HepG2 (cell line): Measurements from ENCODE around the gene HTR2A. TPM values are rescaled to one million over a fixed set of nuclear protein-coding genes. Genes with fewer than 3 reads are reported as not detected.
A peak's percentile ranks its signal among the peaks of the same experiment; 100 is the strongest.

ENCODE experiments used
- ATAC-seq: fragments of 200-7000 bp; cut with Tn5 transposase; 3 replicates; pipeline ENCODE4 v1.9.1; 2020; ENCODE audit warnings: mild to moderate bottlenecking, moderate library complexity
- BruUV-seq: library from RNA; stranded (reverse); fragments of 400-500 nt; replicated peaks from 2 replicates; lab custom pipeline; 2021; lab: Mats Ljungman, UMichigan
- CTCF ChIA-PET: fragments of 300-600 bp; formaldehyde crosslinking; extraction: SDS; loops from one replicate; lab custom pipeline; 2021; ENCODE audit warnings: low total read pairs, inconsistent platforms, low intra/inter-chr PET ratio; lab: Yijun Ruan, JAX
- POLR2A ChIA-PET: fragments of 350-600 bp; sonication (Branson Sonifier 250); formaldehyde crosslinking; loops from one replicate; lab custom pipeline; 2020; ENCODE audit warnings: antibody characterized with exemption, inconsistent platforms; lab: Yijun Ruan, JAX
- DNase-seq: peaks from one replicate; pipeline ENCODE4 v3.0.0-alpha.2; 2015; ENCODE audit warnings: low spot score
- FAIRE-seq: peaks from 3 replicates; lab custom pipeline; 2011; peaks lifted over from hg19 to GRCh38; lab: Jason Lieb, UNC
- H2AFZ ChIP-seq: one replicate; pipeline ENCODE4 v1.6.1; 2011; ENCODE audit warnings: low read length, inconsistent platforms
- H3K27ac ChIP-seq: fragments of 300-600 bp; 3 replicates; pipeline ENCODE4 v1.8.0; 2011; ENCODE audit warnings: mixed run types, mild to moderate bottlenecking, mixed read lengths, low read length, inconsistent platforms; ENCODE audit not compliant: insufficient read depth; ENCODE audit errors: extremely low read length
- H3K27me3 ChIP-seq, 2 experiments: fragments of 200-600 bp in 1 of 2; 2 replicates in 1 of 2; 3 replicates in 1 of 2; pipeline versions ENCODE4 v1.6.0 to v1.8.0; 2011; ENCODE audit warnings: low read length in 2 of 2, mild to moderate bottlenecking in 2 of 2, moderate library complexity in 2 of 2, inconsistent platforms in 1 of 2; ENCODE audit not compliant: insufficient read depth in 2 of 2, control insufficient read depth in 1 of 2
- H3K36me3 ChIP-seq, 2 experiments: fragments of 200-600 bp in 1 of 2; replicated peaks in 1 of 2; 2 replicates in 1 of 2; 3 replicates in 1 of 2; pipeline versions ENCODE4 v1.5.1 to v1.8.0; 2011; ENCODE audit warnings: low read length in 2 of 2, inconsistent platforms in 1 of 2; ENCODE audit not compliant: insufficient read depth in 2 of 2, control insufficient read depth in 1 of 2
- H3K4me1 ChIP-seq: 2 replicates; pipeline ENCODE4 v1.5.1; 2012; ENCODE audit warnings: low read length, inconsistent platforms; ENCODE audit not compliant: insufficient read depth
- H3K4me2 ChIP-seq: 2 replicates; pipeline ENCODE4 v1.6.0; 2011; ENCODE audit warnings: low read depth, low read length, inconsistent platforms
- H3K4me3 ChIP-seq, 3 experiments: fragments of 200-600 bp in 1 of 3; sonication (generic), shearing (Covaris generic) in 1 of 3; replicated peaks in 1 of 3; 2 replicates each; pipeline ENCODE4 v1.5.1; 2011 to 2016; ENCODE audit warnings: low read length in 3 of 3, inconsistent platforms in 2 of 3, low read depth in 2 of 3, mild to moderate bottlenecking in 2 of 3, control low read depth in 1 of 3, mixed read lengths in 1 of 3; ENCODE audit not compliant: insufficient read depth in 1 of 3
- H3K79me2 ChIP-seq: one replicate; pipeline ENCODE4 v1.6.1; 2011; ENCODE audit warnings: low read length, inconsistent platforms; ENCODE audit not compliant: insufficient read depth
- H3K9ac ChIP-seq: 2 replicates; pipeline ENCODE4 v1.6.0; 2011; ENCODE audit warnings: mild to moderate bottlenecking, low read depth, low read length, inconsistent platforms; ENCODE audit not compliant: insufficient read depth
- H3K9me3 ChIP-seq: 2 replicates; pipeline ENCODE4 v1.5.1; 2012; ENCODE audit warnings: mild to moderate bottlenecking, low read length
- H4K20me1 ChIP-seq: 2 replicates; pipeline ENCODE4 v1.6.0; 2011; ENCODE audit warnings: inconsistent platforms, mild to moderate bottlenecking, low read length, moderate library complexity; ENCODE audit not compliant: insufficient read depth
- GATAD1 ChIP-seq: IDR thresholded peaks from 2 replicates; pipeline ENCODE4 v1.6.1; 2016; ENCODE audit warnings: missing genetic modification reagents, missing compliant biosample characterization
- HNF1B ChIP-seq: sonication (generic); formaldehyde crosslinking; IDR thresholded peaks from 2 replicates; pipeline ENCODE4 v1.5.1; 2020; ENCODE audit warnings: mild to moderate bottlenecking, moderate library complexity, missing genetic modification reagents
- ISL2 ChIP-seq: sonication (generic); formaldehyde crosslinking; IDR thresholded peaks from 2 replicates; pipeline ENCODE4 v1.5.0; 2020; ENCODE audit warnings: missing genetic modification reagents
- MAFF ChIP-seq: IDR thresholded peaks from 2 replicates; pipeline ENCODE4 v1.6.1; 2011; ENCODE audit warnings: low read depth, low read length, improper control_type of control experiment
- MAFK ChIP-seq, 2 experiments: IDR thresholded peaks in 1 of 2; conservative IDR thresholded peaks in 1 of 2; 2 replicates each; pipeline ENCODE4 v1.6.1; 2011; ENCODE audit warnings: improper control_type of control experiment in 2 of 2, low read length in 2 of 2
- NCOA5 ChIP-seq: sonication (generic); formaldehyde crosslinking; IDR thresholded peaks from 2 replicates; pipeline ENCODE4 v1.4.0; 2020; ENCODE audit warnings: missing genetic modification reagents
- ZNF235 ChIP-seq: sonication (generic); formaldehyde crosslinking; IDR thresholded peaks from 2 replicates; pipeline ENCODE4 v1.8.1; 2023; ENCODE audit warnings: mild to moderate bottlenecking, missing genetic modification reagents, borderline replicate concordance
- ZNF614 ChIP-seq: IDR thresholded peaks from 2 replicates; pipeline ENCODE4 v1.6.1; 2018; ENCODE audit warnings: missing biosample characterization, missing genetic modification reagents, inconsistent platforms, borderline replicate concordance
- ZNF724P ChIP-seq: sonication (generic); formaldehyde crosslinking; IDR thresholded peaks from 2 replicates; pipeline ENCODE4 v1.8.0; 2022; ENCODE audit warnings: missing genetic modification reagents, borderline replicate concordance
- ZNF790 ChIP-seq: sonication (generic); formaldehyde crosslinking; IDR thresholded peaks from 2 replicates; pipeline ENCODE4 v1.8.0; 2022; ENCODE audit warnings: missing genetic modification reagents, mild to moderate bottlenecking, borderline replicate concordance
- WGBS: methylation state at CpG from one replicate; pipeline ENCODE4 v1.1.6; 2017; ENCODE audit warnings: low lambda C conversion rate; 5-methylcytosine and 5-hydroxymethylcytosine counted together
- in situ Hi-C: cut with HindIII; loops from 2 replicates; pipeline ENCODE4 v1.10.0; 2017; ENCODE audit warnings: low pct_unique_long_range_greater_than_20kb; ENCODE audit not compliant: extremely low pct_ligation_motif_present
- intact Hi-C: fragments of 100-400 bp; cut with micrococcal nuclease; formaldehyde crosslinking; loops from one replicate; pipeline ENCODE4 v1.10.0; 2022; ENCODE audit not compliant: unreplicated experiment
- polyA plus RNA-seq, 8 experiments: library from polyadenylated mRNA; depleted of rRNA in 3 of 8; stranded (reverse) in 7 of 8; unstranded in 1 of 8; fragments of >200 nt; fragmentation: Illumina TruSeq in 4 of 8; extraction: Trizol in 4 of 8; gene quantifications; 2 replicates each; pipeline versions ENCODE4 v1.2.1 to v1.2.3, GENCODE V29; 2011 to 2016; ENCODE audit warnings: low read depth in 4 of 8, missing spikeins in 1 of 8, mixed read lengths in 1 of 8; ENCODE audit not compliant: insufficient read depth in 1 of 8
- total RNA-seq, 5 experiments: library from RNA; depleted of rRNA; stranded (reverse); fragments of >200 nt; fragmentation: Illumina TruSeq; extraction: Trizol; gene quantifications; 2 replicates each; pipeline ENCODE4 v1.2.3, GENCODE V29; 2016; ENCODE audit warnings: low read depth in 1 of 5

HTR2A gene
- total and polyA plus RNA-seq, 2 of the 13 experiments (the other 11 are each of a cell fraction or from before 2014, with no cell fraction given) = not detected

GRCh38 chr13:46839399-46839798 is 57.5 kb downstream of the HTR2A start:
- in situ Hi-C loops (loop anchor here (25.0 kb wide), 1 partner anchor 923 kb away; no protein-coding TSS in a partner anchor), intact Hi-C loops (no loop called here)
- Histone ChIP-seq H3K9me3 (no peaks in the 10 kb centered on the region), H3K4me2 (no peak overlapping the region), H3K9ac (no peak overlapping the region), H3K27ac (no peak overlapping the region), H2AFZ (no peak overlapping the region), H3K27me3 (no peaks in the 10 kb centered on the region), H3K36me3 (no peaks in the 10 kb centered on the region), H3K79me2 (no peaks in the 10 kb centered on the region), H4K20me1 (no peaks in the 10 kb centered on the region), H3K4me3 (no peak overlapping the region), H3K4me1 (no peaks in the 10 kb centered on the region)
- peak; percentile 64 to 69 for TF ChIP-seq MAFK (conservative IDR thresholded peaks at IDR 0.05 in 1 of 2, IDR thresholded peaks at IDR 0.05 in 1 of 2; ENCODE audit: low read length in 2 of 2)
- TF ChIP-seq MAFF = peak; percentile 63; the same call in 1 of the 2 replicates
- TF ChIP-seq GATAD1 (CRISPR knock-in tag) = no peak
- no peak for TF ChIP-seq NCOA5 (CRISPR knock-in tag)
- TF ChIP-seq ISL2 (CRISPR knock-in tag) = no peak
- ChIA-PET POLR2A (no interaction called here), CTCF (no interaction called here)
- FAIRE-seq (no peak), DNase-seq (no peak), ATAC-seq (no peak)
- WGBS = 0% methylated on average over 1 of the region's 1 CpG
- no TSS peak for BruUV-seq

GRCh38 chr13:46834657-46835056 is 62.2 kb downstream of the HTR2A start:
- no peak overlapping the region for H3K9ac ChIP-seq
- ATAC-seq = no peak
- no peak overlapping the region for H3K4me2 ChIP-seq
- no peaks in the 10 kb centered on the region for H4K20me1 ChIP-seq
- TF ChIP-seq ZNF790 (no peak), ZNF614 (CRISPR knock-in tag) (no peak), ZNF724P (CRISPR knock-in tag) (no peak), ZNF235 (CRISPR knock-in tag) (no peak), HNF1B (CRISPR knock-in tag) (no peak)
- H3K79me2 ChIP-seq = no peaks in the 10 kb centered on the region
- H3K27me3 ChIP-seq = no peaks in the 10 kb centered on the region
- no peaks in the 10 kb centered on the region for H3K4me1 ChIP-seq
- H3K27ac ChIP-seq = no peak overlapping the region
- POLR2A ChIA-PET = no interaction called here
- H3K9me3 ChIP-seq = no peaks in the 10 kb centered on the region
- H2AFZ ChIP-seq = no peak overlapping the region
- no peak overlapping the region for H3K4me3 ChIP-seq
- no TSS peak for BruUV-seq
- no peak for DNase-seq
- WGBS = 7% methylated on average over 6 of the region's 6 CpGs
- in situ Hi-C loops (loop anchor here (25.0 kb wide), 1 partner anchor 928 kb away; no protein-coding TSS in a partner anchor), intact Hi-C loops (loop anchor here (5.0 kb wide), 2 partner anchors 623 to 763 kb away; no protein-coding TSS in a partner anchor)
- H3K36me3 ChIP-seq = no peaks in the 10 kb centered on the region
- CTCF ChIA-PET = no interaction called here
- FAIRE-seq = no peak
